IPS-18c (cell line): ENCODE measurements around the gene LIN28B.

ENCODE experiments used
- H3K4me3 ChIP-seq: 2 replicates; pipeline ENCODE4 v1.7.0; 2013; ENCODE audit warnings: low read depth, mild to moderate bottlenecking, low read length, moderate library complexity; ENCODE audit not compliant: insufficient read depth
- H3K9me3 ChIP-seq: one replicate; pipeline ENCODE4 v1.6.1; 2013; ENCODE audit warnings: mild to moderate bottlenecking, low read length, moderate library complexity; ENCODE audit not compliant: control insufficient read depth, insufficient read depth

LIN28B gene

DNA sequence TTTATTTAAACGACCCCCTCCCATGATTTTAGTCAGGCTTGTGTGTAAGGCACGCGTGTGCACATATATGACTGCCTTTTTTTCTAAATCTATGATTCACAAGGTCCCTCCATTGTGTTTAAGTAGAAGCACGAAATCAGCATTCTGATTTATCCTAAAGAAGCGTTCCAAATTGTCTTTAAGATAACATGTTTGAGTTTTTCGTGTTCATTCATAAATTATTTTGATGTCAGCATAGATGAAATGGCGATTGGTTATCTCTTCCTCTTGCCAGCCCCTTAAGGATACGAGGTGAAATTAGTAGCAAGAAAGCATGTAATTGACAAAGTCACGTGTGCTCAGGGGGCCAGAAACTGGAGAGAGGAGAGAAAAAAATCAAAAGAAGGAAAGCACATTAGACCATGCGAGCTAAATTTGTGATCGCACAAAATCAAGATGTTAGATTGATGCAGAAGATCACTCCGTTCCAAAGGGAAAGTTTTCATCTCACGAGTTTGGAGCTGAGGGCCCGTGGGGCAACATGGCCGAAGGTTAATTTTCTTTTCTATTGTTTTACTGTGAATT lies at the start of gene LIN28B:
Gene LIN28B (plus strand): TSS at position 377 of the 564 bp plus-strand sequence. CDS start 144 bp downstream, at position 521.
- H3K9me3 ChIP-seq = no peaks in the 10 kb centered on the region
- H3K4me3 ChIP-seq = peak within 1 kb of the TSS; percentile 65

GRCh38 chr6:104908031-104908887 lies 48.6 kb upstream of the LIN28B start:
- Histone ChIP-seq H3K4me3 (no peak overlapping the region), H3K9me3 (no peaks in the 10 kb centered on the region)

- H3K4me3 ChIP-seq = no peak overlapping the region
- H3K9me3 ChIP-seq = no peaks in the 10 kb centered on the region
Observed at GRCh38 chr6:104908888-104909525, 47.9 kb upstream of the LIN28B start.

DNA sequence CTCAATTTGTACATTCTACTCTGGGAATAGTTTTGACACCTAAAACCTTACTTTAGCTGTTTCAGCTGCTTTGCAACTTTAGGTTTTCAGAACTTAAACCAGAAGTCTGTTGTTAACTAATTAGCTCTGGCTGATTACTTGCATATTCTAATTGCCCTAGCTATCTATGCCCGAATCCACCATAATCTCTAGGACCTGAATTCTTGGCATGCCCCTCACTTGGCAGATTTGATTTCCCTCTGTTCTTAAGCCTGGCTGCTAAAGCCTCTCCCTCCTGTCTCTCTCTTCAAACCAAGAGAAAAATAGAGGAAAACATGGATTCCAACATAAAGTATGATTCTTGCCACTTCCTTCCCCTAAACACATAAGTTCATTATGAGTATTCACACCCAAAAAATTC lies 35.0 kb upstream of the LIN28B start:
- Histone ChIP-seq H3K9me3 (no peaks in the 10 kb centered on the region), H3K4me3 (no peak overlapping the region)

DNA sequence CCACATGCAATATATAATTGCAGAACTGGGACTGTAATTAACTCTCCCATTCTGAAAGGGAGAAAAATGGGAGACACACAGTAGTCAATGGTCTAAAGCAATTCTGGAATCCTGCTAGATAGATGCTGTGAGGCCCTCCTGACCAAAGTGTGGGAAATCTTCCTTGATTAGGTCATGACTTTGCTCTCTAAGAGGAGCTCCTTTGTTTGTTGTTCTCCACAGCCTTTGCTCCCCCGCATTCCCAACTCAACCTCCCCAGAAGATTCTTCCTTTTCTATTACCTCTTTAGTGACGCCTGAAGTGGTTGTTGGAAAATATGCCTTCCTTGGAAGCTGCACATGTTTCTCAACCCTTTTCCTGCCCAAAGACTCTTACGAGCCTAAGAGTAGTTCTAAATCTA lies 28.8 kb upstream of the LIN28B start:
- Histone ChIP-seq H3K4me3 (no peak overlapping the region), H3K9me3 (no peaks in the 10 kb centered on the region)

DNA sequence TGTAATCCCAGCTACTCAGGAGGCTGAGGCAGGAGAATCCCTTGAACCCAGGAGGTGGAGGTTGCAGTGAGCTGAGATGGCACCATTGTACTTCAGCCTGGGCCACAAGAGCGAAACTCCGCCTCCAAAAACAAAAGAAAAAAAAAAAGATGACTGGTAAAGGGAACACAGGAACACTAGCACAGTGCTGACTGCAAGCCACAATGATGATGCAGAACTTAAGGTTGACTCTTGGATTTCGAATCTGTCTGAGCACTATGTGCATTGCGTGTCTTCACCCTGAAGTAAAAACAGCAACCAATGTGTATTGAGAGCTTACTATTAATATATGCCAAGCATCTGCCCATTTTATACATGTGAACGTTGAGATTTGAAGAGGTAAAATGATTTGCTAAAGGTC lies 27.6 kb upstream of the LIN28B start:
- H3K9me3 ChIP-seq = no peaks in the 10 kb centered on the region

GRCh38 chr6:104930939-104931338 lies 26.0 kb upstream of the LIN28B start:
- no peaks in the 10 kb centered on the region for H3K9me3 ChIP-seq
- H3K4me3 ChIP-seq = no peak overlapping the region

More for the DNA sequence above, 27.6 kb upstream of the LIN28B start:
- H3K4me3 ChIP-seq = no peak overlapping the region

- H3K4me3 ChIP-seq = no peak overlapping the region
Observed at GRCh38 chr6:104936766-104937535, 20.0 kb upstream of the LIN28B start.

DNA sequence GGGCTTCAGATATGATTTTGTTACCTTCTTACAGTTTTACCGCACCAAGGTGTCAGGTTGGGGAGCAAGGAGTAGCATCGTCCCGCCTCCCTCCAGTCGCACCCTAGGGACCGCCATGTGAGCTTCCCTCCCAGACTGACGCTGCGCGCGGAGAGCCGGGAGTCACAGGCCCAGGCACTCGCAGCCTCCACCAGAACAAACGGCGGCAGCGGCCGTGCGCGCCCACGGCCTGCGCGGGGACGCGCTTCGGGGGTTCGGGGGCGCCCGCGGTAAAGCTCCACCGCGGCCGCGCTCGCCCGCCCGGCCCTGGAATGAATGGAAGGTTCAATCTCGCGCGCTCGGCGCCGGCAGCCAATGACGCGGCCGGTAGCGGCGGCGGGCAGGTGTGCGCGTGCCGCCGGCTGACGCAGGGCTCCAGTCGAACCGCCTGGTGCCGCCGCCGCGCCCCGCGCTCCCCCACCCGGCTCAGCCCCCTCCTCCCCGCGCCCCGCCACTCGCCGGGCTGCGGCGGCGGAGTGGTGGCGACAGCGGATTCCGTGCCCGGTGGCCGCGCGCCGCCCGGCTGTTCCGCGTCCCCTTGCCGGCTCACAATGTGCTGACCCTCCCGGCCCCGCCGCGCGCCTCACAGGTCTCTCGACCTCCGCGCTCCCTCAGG lies 16.5 kb upstream of the LIN28B start:
- H3K4me3 ChIP-seq = peak overlapping the region; percentile 60

More at GRCh38 chr6:104936766-104937535, 20.0 kb upstream of the LIN28B start:
- H3K9me3 ChIP-seq = no peaks in the 10 kb centered on the region

DNA sequence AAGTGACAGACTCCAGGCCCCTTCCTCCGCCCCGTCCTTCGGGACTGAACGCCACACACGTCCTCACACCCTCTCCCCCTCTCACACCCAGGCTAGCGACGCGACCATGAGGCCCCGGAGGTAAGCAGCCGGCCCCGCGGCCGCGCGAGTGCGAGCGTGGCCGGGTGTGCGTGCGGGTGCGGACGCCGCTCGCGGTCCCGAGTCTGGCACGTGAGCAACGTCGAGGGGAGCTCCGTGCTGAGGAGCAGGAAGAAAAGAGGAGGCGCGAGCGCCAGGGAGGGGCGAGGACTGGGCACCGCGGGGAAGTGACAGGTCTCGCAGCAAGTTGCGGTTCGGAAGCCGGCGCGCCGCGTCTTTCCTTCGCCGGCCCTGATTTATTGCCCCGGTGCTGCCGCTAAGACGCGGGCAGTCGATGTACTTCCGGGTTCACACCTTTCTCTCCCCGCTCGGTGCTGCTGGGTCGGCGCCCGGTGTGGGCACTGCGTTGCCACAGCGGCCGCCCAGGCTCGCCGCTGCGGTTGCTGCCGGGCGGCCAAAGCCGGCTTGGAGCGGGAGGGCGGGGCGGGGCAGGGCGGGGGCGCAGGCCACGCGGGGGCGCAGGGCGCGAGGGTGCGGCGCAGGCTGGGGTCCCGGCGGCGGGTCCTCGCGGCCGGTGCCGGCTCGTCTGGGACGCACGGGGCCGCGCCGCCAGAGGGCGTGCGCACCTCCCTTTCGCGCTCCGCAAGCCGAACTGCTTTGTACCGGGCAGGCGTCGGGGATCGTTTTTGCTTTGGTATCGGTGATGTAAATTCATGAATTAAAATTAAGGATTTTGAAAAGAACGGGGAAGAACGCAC lies 15.8 kb upstream of the LIN28B start:
- H3K4me3 ChIP-seq = peak overlapping the region; percentile 68
- H3K9me3 ChIP-seq = no peaks in the 10 kb centered on the region

More for the DNA sequence above, 16.5 kb upstream of the LIN28B start:
- H3K9me3 ChIP-seq = no peaks in the 10 kb centered on the region

GRCh38 chr6:104941729-104942091 lies 15.2 kb upstream of the LIN28B start:
- H3K9me3 ChIP-seq = no peaks in the 10 kb centered on the region
- peak overlapping the region; percentile 68 for H3K4me3 ChIP-seq

DNA sequence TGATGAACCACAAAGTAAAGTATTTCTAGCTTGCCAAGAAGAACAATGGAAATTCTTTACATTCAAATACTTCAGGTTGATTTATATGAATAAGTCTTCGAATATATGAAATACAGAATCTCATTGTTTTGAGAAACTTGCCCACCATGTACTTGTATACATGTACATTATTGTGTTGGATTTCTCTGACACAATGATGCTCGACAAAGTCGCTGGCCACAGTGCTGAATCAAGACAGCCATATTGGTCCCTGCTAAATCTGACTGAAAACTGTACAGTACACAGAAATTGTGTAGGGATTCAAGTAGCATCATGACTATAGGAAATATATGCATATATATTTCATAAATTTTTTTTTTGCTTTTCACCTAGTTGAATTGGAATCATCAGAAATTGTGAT lies 13.1 kb upstream of the LIN28B start:
- Histone ChIP-seq H3K4me3 (no peak overlapping the region), H3K9me3 (no peaks in the 10 kb centered on the region)

DNA sequence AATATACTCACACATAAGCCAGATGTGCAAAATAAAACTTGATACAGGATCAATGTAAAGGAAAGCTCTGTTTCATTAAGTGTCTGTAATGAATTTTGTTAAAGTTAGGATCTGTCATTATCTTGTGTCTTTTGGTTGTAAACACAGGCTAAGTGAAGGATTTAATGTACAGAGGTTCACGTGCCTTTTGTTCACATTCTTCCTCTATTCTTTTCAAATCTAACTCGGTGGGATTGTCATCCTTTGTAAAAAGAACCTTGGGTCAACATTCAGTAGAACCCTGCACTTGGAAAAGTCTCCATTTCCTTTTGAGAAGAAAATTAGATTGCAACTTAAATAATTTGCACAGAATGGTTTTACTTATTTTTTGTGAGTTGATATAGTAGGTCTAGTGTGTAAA lies 7.7 kb upstream of the LIN28B start:
- no peaks in the 10 kb centered on the region for H3K9me3 ChIP-seq
- H3K4me3 ChIP-seq = no peak overlapping the region

- Histone ChIP-seq H3K9me3 (no peaks in the 10 kb centered on the region), H3K4me3 (no peak overlapping the region)
Observed at GRCh38 chr6:104951677-104952076, 5.2 kb upstream of the LIN28B start.

DNA sequence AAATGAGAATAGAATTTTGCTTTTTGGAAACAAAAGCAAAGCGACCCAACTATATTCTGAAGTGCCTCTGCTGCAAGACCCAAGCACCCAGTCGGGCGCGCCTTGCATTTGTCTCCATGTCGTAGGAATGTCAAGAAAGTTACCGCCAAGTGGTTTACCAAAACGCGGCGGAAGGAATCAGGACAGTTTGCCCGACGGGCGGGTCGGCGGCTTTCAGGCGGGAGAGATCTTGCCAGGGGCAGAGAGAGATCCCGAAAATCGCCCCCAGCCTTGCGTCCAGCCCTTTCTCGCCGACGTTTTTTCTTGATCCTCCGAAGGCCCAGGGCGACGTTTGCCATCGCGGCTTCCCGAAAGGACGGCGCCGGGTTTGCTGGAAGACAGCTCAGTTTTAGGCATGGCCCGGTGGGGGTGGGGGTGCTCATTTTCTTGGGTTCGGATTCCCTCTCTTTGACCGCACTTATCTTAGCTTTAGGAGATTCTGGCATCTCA lies 4.0 kb upstream of the LIN28B start:
- peak overlapping the region; percentile 41; the same call in 1 of the 2 replicates for H3K4me3 ChIP-seq
- no peaks in the 10 kb centered on the region for H3K9me3 ChIP-seq
